ENCODE measurements around the gene ETFB. TPM values are rescaled to one million over a fixed set of nuclear protein-coding genes. Genes with fewer than 3 reads are reported as not detected.

The ETFB gene
- total RNA-seq, 1 experiment from 2014 or later = 140 TPM

GRCh38 chr19:51387924-51388389 is 21.8 kb upstream of the ETFB start, which contains the start of gene LIM2:
TSS of gene LIM2 (minus strand) at chr19:51387974. CDS start at chr19:51387443, 531 bp downstream.
- POLR2A ChIA-PET = no interaction called here

GRCh38 chr19:51386882-51387520 is 20.8 kb upstream of the ETFB start:
- ATAC-seq = no peak
- no peaks in the 10 kb centered on the region for H3K36me3 ChIP-seq (ENCODE audit: control insufficient read depth in 1 of 2, insufficient read depth in 2 of 2, low read length in 2 of 2)
- H3K4me2 ChIP-seq (ENCODE audit: low read length) = no peak overlapping the region

More at GRCh38 chr19:51387924-51388389, 21.8 kb upstream of the ETFB start, which contains the start of gene LIM2:
- Histone ChIP-seq H3K4me1 (ENCODE audit: control insufficient read depth in 1 of 2, insufficient read depth in 2 of 2, low read length in 2 of 2) (no peaks in the 10 kb centered on the region), H3K36me3 (ENCODE audit: control insufficient read depth in 1 of 2, insufficient read depth in 2 of 2, low read length in 2 of 2) (no peaks in the 10 kb centered on the region), H3K9ac (ENCODE audit: low read length) (no peak within 1 kb of the TSS), H3K27ac (ENCODE audit: low read depth, low read length) (no peak within 1 kb of the TSS), H3K27me3 (ENCODE audit: insufficient read depth, low read length) (no peaks in the 10 kb centered on the region), H3K4me2 (ENCODE audit: low read length) (no peak within 1 kb of the TSS), H3K4me3 (replicated peaks in 1 of 2; ENCODE audit: low read depth in 1 of 2, low read length in 2 of 2) (no peak within 1 kb of the TSS), H3K79me2 (ENCODE audit: insufficient read depth, low read length) (no peaks in the 10 kb centered on the region), H3K9me3 (ENCODE audit: control insufficient read depth in 1 of 2, insufficient read depth in 1 of 2, low read depth in 1 of 2, low read length in 2 of 2) (no peaks in the 10 kb centered on the region), H2AFZ (ENCODE audit: low read depth, low read length, poor library complexity, severe bottlenecking) (no peak within 1 kb of the TSS), H3K9me2 (ENCODE audit: insufficient read depth) (no peaks in the 10 kb centered on the region), H4K20me1 (ENCODE audit: insufficient read depth) (no peaks in the 10 kb centered on the region)
- ChIA-PET RAD21 (ENCODE audit: low non-redundant PET in 1 of 2, low total read pairs in 2 of 2, uncharacterized antibody in 2 of 2, unreplicated experiment in 2 of 2) (no interaction called here), CTCF (no interaction called here)
- intact Hi-C loops (cut with micrococcal nuclease) = no loop called here
- TF ChIP-seq TCF7L2 (IDR thresholded peaks at IDR 0.05; ENCODE audit: borderline replicate concordance, extremely low read depth, insufficient read depth, insufficient read length) = no peak
- no TSS peak for BruUV-seq (replicated peaks)
- no peak for ATAC-seq
- no peak for DNase-seq (ENCODE audit: low read depth, low spot score)

More at GRCh38 chr19:51386882-51387520, 20.8 kb upstream of the ETFB start:
- Histone ChIP-seq H3K9ac (ENCODE audit: low read length) (no peak overlapping the region), H2AFZ (ENCODE audit: low read depth, low read length, poor library complexity, severe bottlenecking) (no peak overlapping the region), H3K4me1 (ENCODE audit: control insufficient read depth in 1 of 2, insufficient read depth in 2 of 2, low read length in 2 of 2) (no peaks in the 10 kb centered on the region), H3K27me3 (ENCODE audit: insufficient read depth, low read length) (no peaks in the 10 kb centered on the region), H4K20me1 (ENCODE audit: insufficient read depth) (no peaks in the 10 kb centered on the region), H3K4me3 (replicated peaks in 1 of 2; ENCODE audit: low read depth in 1 of 2, low read length in 2 of 2) (no peak overlapping the region), H3K79me2 (ENCODE audit: insufficient read depth, low read length) (no peaks in the 10 kb centered on the region), H3K27ac (ENCODE audit: low read depth, low read length) (no peak overlapping the region), H3K9me3 (ENCODE audit: control insufficient read depth in 1 of 2, insufficient read depth in 1 of 2, low read depth in 1 of 2, low read length in 2 of 2) (no peaks in the 10 kb centered on the region), H3K9me2 (ENCODE audit: insufficient read depth) (no peaks in the 10 kb centered on the region)
- ChIA-PET POLR2A (no interaction called here), RAD21 (ENCODE audit: low non-redundant PET in 1 of 2, low total read pairs in 2 of 2, uncharacterized antibody in 2 of 2, unreplicated experiment in 2 of 2) (no interaction called here), CTCF (no interaction called here)
- no peak for DNase-seq (ENCODE audit: low read depth, low spot score)
- TF ChIP-seq JUND (IDR thresholded peaks at IDR 0.05) (no peak), EGR1 (IDR thresholded peaks at IDR 0.05; ENCODE audit: low read depth) (no peak), ATF3 (IDR thresholded peaks at IDR 0.05) (no peak), TCF7L2 (IDR thresholded peaks at IDR 0.05; ENCODE audit: borderline replicate concordance, extremely low read depth, insufficient read depth, insufficient read length) (no peak), FOSL1 (IDR thresholded peaks at IDR 0.05; ENCODE audit: low read depth) (no peak)
- intact Hi-C loops (cut with micrococcal nuclease) = no loop called here
- BruUV-seq (replicated peaks) = no TSS peak

Data from HCT116 (cell line).